ENCODE data around the gene APOL1. TPM values are rescaled to one million over a fixed set of nuclear protein-coding genes. Genes with fewer than 3 reads are reported as not detected.

The APOL1 gene
- total RNA-seq, 1 experiment from 2014 or later = 6.2 TPM

DNA sequence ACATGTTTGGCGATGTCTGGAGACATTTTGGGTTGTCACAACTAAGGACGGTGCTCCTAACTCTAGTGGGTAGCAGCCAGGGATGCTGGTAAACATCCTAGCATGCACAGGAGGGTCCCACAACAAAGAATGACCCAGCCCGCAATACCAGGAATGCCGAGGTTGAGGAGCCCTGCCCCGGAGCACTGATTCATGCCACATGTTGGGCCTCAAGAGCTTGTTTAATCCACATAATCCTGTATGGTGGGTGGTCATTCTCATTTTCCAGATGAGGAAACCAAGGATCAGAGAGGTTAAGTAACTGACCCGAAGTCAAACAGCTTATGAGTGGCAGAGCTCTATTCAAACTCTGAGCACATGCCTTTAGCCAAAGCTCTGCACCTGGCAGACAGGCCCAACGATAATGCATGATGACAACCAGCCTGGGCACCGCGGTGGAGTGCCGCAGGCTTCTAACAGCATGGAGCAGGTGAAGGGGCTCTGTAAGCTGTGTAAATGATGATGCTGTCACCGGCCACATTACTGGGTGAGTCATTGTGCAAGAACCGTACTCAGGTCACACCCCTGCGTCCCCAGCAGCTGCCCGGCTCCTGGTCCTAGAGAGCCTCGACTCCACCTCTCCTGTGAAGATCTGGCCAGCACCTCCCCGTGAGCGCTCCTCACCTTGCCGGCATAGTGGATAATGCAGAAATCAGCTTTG lies 58.6 kb downstream of the APOL1 start:
- DNase-seq (ENCODE audit: low read depth) = peak; percentile 54

- DNase-seq (ENCODE audit: low read depth) = no peak
These were observed 62.4 kb downstream of the APOL1 start for GRCh38 chr22:36315325-36315724.

DNA sequence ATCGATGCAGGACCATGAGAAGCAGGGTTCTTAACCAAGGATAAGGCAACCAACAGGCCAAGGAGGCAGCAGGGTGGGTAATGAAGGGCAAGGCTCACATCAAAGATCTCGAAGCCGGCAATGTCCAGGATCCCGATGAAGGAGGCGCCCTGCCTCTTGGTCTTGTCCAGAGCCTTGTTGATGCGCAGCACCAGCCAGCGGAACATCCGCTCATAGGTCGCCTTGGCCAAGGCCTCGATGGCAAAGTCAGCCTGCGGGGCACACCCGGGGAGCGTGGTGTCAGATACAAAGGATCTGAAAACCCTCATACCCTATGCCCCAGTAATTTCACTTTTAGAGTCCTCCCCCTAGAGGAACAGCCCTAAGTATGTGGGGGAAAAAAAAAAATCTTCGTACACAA lies 63.5 kb downstream of the APOL1 start:
- no peak for DNase-seq (ENCODE audit: low read depth)

Other genes with a start within 250 kb of the APOL1 start
- gene RBFOX2, start 224.3 kb upstream of the APOL1 start, total RNA-seq (2014; rRNA removed; shearing (Covaris generic)) = 82.2 and 96.2 TPM in 2 replicates
- 11.1 and 14.1 TPM in 2 replicates for gene APOL3, start 92.4 kb upstream of the APOL1 start, total RNA-seq (2014; rRNA removed; shearing (Covaris generic))
- 0.20 TPM in 1 of 2 replicates, not detected in the other for gene APOL4, start 51.3 kb upstream of the APOL1 start, total RNA-seq (2014; rRNA removed; shearing (Covaris generic))
- 25.6 and 37.0 TPM in 2 replicates for gene APOL2, start 13.6 kb upstream of the APOL1 start, total RNA-seq (2014; rRNA removed; shearing (Covaris generic))
- gene MYH9, start 134.8 kb downstream of the APOL1 start, total RNA-seq (2014; rRNA removed; shearing (Covaris generic)) = 260 and 282 TPM in 2 replicates
- gene TXN2, start 228.5 kb downstream of the APOL1 start, total RNA-seq (2014; rRNA removed; shearing (Covaris generic)) = 17.8 and 19.8 TPM in 2 replicates

Measured in RPMI7951 (cell line).